ENCODE measurements around the gene CTSH. TPM values are rescaled to one million over a fixed set of nuclear protein-coding genes. Genes with fewer than 3 reads are reported as not detected.

The CTSH gene
- total RNA-seq, 1 donor from 2014 or later = 10.0 TPM

GRCh38 chr15:78893538-78893937, 51.3 kb downstream of the CTSH start:
- Mint-ChIP-seq H3K4me1 (ENCODE audit: unreplicated experiment) (no peaks in the 10 kb centered on the region), H3K36me3 (ENCODE audit: low read depth, unreplicated experiment) (peaks cover 46% of the 10 kb centered on the region), H3K9me3 (ENCODE audit: unreplicated experiment) (no peaks in the 10 kb centered on the region), H3K27ac (ENCODE audit: unreplicated experiment) (no peak overlapping the region), H3K4me3 (ENCODE audit: unreplicated experiment) (no peak overlapping the region), H3K27me3 (ENCODE audit: unreplicated experiment) (no peaks in the 10 kb centered on the region)
- TF ChIP-seq CTCF (IDR thresholded peaks at IDR 0.05; ENCODE audit: unreplicated experiment) = no peak
- DNase-seq (ENCODE audit: low spot score) = no peak

DNA sequence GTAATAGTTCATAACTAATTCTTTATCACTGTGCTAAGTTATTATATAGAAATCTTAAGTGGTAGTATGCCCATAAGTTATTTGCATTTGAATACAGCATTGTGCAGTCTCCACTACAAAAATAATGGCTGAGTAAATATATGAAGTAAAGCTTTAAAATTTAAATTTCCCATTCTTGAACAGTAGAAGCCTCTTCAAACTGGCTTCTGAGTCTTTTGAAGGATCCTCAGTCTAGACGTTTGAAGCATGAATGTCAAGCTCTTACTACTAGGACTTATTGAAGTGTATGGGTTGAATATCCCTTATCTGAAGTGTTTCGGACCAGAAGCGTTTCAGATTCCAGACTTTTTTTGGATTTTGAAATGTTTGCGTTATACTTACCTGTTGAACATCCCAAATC, 55.8 kb downstream of the CTSH start:
- TF ChIP-seq CTCF (IDR thresholded peaks at IDR 0.05; ENCODE audit: unreplicated experiment) = no peak
- Mint-ChIP-seq H3K9me3 (ENCODE audit: unreplicated experiment) (no peaks in the 10 kb centered on the region), H3K36me3 (ENCODE audit: low read depth, unreplicated experiment) (peaks cover 34% of the 10 kb centered on the region), H3K27me3 (ENCODE audit: unreplicated experiment) (no peaks in the 10 kb centered on the region), H3K4me3 (ENCODE audit: unreplicated experiment) (no peak overlapping the region), H3K4me1 (ENCODE audit: unreplicated experiment) (peaks cover 8% of the 10 kb centered on the region), H3K27ac (ENCODE audit: unreplicated experiment) (no peak overlapping the region)
- no peak for DNase-seq (ENCODE audit: low spot score)

DNA sequence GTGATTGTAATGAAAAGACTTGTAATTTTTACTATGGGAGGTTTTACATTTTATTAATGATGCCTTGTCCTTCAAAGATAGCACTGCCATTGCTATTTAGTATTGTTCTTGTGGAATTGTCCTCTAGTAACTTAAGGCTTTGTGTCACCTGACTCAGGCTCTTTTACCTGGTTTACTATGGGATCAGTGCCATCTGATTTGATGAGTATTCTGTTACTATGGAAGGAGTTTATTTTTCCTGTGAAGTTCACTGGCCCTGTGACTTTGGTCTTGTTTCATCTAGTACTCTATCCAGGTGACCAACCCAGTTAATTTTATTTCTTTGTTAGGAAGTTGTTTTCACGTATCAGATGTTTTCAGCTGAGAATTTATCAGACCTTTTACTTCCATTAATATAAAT, 63.2 kb downstream of the CTSH start:
- H3K9me3 Mint-ChIP-seq (ENCODE audit: unreplicated experiment) = no peaks in the 10 kb centered on the region
- H3K4me3 Mint-ChIP-seq (ENCODE audit: unreplicated experiment) = no peak overlapping the region
- TF ChIP-seq CTCF (IDR thresholded peaks at IDR 0.05; ENCODE audit: unreplicated experiment) = no peak
- H3K4me1 Mint-ChIP-seq (ENCODE audit: unreplicated experiment) = peaks cover 23% of the 10 kb centered on the region
- peaks cover 12% of the 10 kb centered on the region for H3K36me3 Mint-ChIP-seq (ENCODE audit: low read depth, unreplicated experiment)
- H3K27me3 Mint-ChIP-seq (ENCODE audit: unreplicated experiment) = no peaks in the 10 kb centered on the region
- no peak for DNase-seq (ENCODE audit: low spot score)
- no peak overlapping the region for H3K27ac Mint-ChIP-seq (ENCODE audit: unreplicated experiment)

- no peaks in the 10 kb centered on the region for H3K27me3 Mint-ChIP-seq (ENCODE audit: unreplicated experiment)
- no peak for TF ChIP-seq CTCF (IDR thresholded peaks at IDR 0.05; ENCODE audit: unreplicated experiment)
- H3K9me3 Mint-ChIP-seq (ENCODE audit: unreplicated experiment) = no peaks in the 10 kb centered on the region
- no peak overlapping the region for H3K27ac Mint-ChIP-seq (ENCODE audit: unreplicated experiment)
- DNase-seq (ENCODE audit: low spot score) = no peak
- peaks cover 5% of the 10 kb centered on the region for H3K36me3 Mint-ChIP-seq (ENCODE audit: low read depth, unreplicated experiment)
- H3K4me3 Mint-ChIP-seq (ENCODE audit: unreplicated experiment) = no peak overlapping the region
- H3K4me1 Mint-ChIP-seq (ENCODE audit: unreplicated experiment) = peaks cover 28% of the 10 kb centered on the region
Measured at GRCh38 chr15:78880813-78881212, 64.0 kb downstream of the CTSH start.

DNA sequence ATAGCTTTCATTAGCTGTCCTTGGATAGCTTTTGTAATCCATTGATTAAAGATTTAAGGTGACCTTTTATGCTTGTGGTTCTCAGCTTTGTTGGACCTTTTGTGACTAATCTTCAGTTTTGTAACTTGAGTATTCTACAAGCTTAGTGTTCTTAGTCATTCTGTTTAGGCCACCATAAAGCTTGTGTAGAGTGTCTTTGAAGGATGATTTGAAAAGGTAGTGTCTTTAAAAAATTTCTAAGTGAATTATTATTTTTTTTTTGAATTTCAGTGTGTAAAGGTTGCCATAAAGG, 64.7 kb downstream of the CTSH start:
- DNase-seq (ENCODE audit: low spot score) = no peak
- TF ChIP-seq CTCF (IDR thresholded peaks at IDR 0.05; ENCODE audit: unreplicated experiment) = no peak
- Mint-ChIP-seq H3K9me3 (ENCODE audit: unreplicated experiment) (no peaks in the 10 kb centered on the region), H3K4me3 (ENCODE audit: unreplicated experiment) (no peak overlapping the region), H3K27me3 (ENCODE audit: unreplicated experiment) (peaks cover 2% of the 10 kb centered on the region), H3K4me1 (ENCODE audit: unreplicated experiment) (peaks cover 31% of the 10 kb centered on the region), H3K27ac (ENCODE audit: unreplicated experiment) (no peak overlapping the region), H3K36me3 (ENCODE audit: low read depth, unreplicated experiment) (peaks cover 4% of the 10 kb centered on the region)

All from endothelial cell (in vitro differentiated cells).